KMS-11 (cell line): ENCODE results near the gene DMD.

Source experiments
- H2AFZ ChIP-seq: fragments of 200-600 bp; sonication (generic); 2 replicates; pipeline ENCODE4 v1.6.1; 2016; ENCODE audit warnings: antibody characterized with exemption, mixed run types, low read depth
- H3K27ac ChIP-seq: fragments of 200-600 bp; sonication (generic); 2 replicates; pipeline ENCODE4 v1.6.1; 2016; ENCODE audit warnings: mild to moderate bottlenecking, mixed run types
- H3K27me3 ChIP-seq: fragments of 200-600 bp; sonication (generic); 2 replicates; pipeline ENCODE4 v1.6.1; 2017; ENCODE audit warnings: mild to moderate bottlenecking, low read depth, mixed run types, moderate library complexity; ENCODE audit not compliant: insufficient read depth
- H3K36me3 ChIP-seq: fragments of 200-600 bp; sonication (generic); 2 replicates; pipeline ENCODE4 v1.6.1; 2017; ENCODE audit warnings: mild to moderate bottlenecking, mixed run types; ENCODE audit not compliant: insufficient read depth
- H3K4me1 ChIP-seq: fragments of 200-600 bp; sonication (generic); 2 replicates; pipeline ENCODE4 v1.6.1; 2016; ENCODE audit warnings: mild to moderate bottlenecking, low read depth, mixed run types; ENCODE audit not compliant: poor library complexity, severe bottlenecking
- H3K4me2 ChIP-seq: fragments of 200-600 bp; sonication (generic); 2 replicates; pipeline ENCODE4 v1.7.0; 2016; ENCODE audit warnings: mild to moderate bottlenecking, mixed run types
- H3K4me3 ChIP-seq: fragments of 200-600 bp; sonication (generic); IDR thresholded peaks from 2 replicates; pipeline ENCODE4 v1.6.1; 2017; ENCODE audit warnings: low read depth, low read length, mixed read lengths; ENCODE audit not compliant: insufficient read depth
- H3K79me2 ChIP-seq: fragments of 200-600 bp; sonication (generic); 2 replicates; pipeline ENCODE4 v1.6.1; 2016; ENCODE audit warnings: low read depth, mixed run types; ENCODE audit not compliant: insufficient read depth
- H3K9ac ChIP-seq: fragments of 200-600 bp; sonication (generic); 2 replicates; pipeline ENCODE4 v1.6.1; 2016; ENCODE audit warnings: mild to moderate bottlenecking, mixed run types
- H4K20me1 ChIP-seq: fragments of 200-600 bp; sonication (generic); 2 replicates; pipeline ENCODE4 v1.6.1; 2016; ENCODE audit warnings: mild to moderate bottlenecking, mixed run types; ENCODE audit not compliant: insufficient read depth
- TF ChIP-seq, protein P1 (sequence below): fragments of 200-600 bp; sonication (generic); conservative IDR thresholded peaks from 2 replicates; pipeline ENCODE4 v1.6.1; 2017; ENCODE audit warnings: low read depth, mild to moderate bottlenecking, antibody characterized with exemption, low read length, moderate library complexity, mixed read lengths

The DMD gene

DNA sequence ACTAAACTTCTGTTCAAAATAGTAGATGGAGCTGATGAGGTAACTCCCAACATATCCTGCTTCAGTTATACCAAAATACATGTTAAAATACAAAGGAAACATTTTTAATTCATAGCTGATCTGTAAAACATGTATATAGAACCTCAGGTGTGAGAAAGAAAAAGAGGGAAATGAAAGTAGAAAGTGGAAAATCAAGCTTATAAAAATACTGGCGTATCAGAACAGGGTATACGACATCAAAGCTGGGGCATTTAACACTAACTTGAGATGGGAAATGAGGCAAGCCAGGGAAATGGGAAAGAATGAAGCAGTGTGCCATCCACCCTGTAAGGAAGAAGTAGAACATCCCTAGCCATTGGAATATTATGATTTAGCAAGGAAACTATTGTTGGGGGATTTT is 767.5 kb downstream of the DMD start:
- H3K27ac ChIP-seq, result no peak overlapping the region
- H3K4me3 ChIP-seq, result no peak overlapping the region
- TF ChIP-seq, protein P1, sequence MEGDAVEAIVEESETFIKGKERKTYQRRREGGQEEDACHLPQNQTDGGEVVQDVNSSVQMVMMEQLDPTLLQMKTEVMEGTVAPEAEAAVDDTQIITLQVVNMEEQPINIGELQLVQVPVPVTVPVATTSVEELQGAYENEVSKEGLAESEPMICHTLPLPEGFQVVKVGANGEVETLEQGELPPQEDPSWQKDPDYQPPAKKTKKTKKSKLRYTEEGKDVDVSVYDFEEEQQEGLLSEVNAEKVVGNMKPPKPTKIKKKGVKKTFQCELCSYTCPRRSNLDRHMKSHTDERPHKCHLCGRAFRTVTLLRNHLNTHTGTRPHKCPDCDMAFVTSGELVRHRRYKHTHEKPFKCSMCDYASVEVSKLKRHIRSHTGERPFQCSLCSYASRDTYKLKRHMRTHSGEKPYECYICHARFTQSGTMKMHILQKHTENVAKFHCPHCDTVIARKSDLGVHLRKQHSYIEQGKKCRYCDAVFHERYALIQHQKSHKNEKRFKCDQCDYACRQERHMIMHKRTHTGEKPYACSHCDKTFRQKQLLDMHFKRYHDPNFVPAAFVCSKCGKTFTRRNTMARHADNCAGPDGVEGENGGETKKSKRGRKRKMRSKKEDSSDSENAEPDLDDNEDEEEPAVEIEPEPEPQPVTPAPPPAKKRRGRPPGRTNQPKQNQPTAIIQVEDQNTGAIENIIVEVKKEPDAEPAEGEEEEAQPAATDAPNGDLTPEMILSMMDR, result no peak
- no peak overlapping the region for H3K9ac ChIP-seq
- H3K27me3 ChIP-seq, result no peaks in the 10 kb centered on the region
- H3K36me3 ChIP-seq, result no peaks in the 10 kb centered on the region
- H3K4me2 ChIP-seq, result no peak overlapping the region
- H3K4me1 ChIP-seq, result peaks cover 19% of the 10 kb centered on the region
- H4K20me1 ChIP-seq, result no peaks in the 10 kb centered on the region
- no peaks in the 10 kb centered on the region for H3K79me2 ChIP-seq
- H2AFZ ChIP-seq, result no peak overlapping the region

DNA sequence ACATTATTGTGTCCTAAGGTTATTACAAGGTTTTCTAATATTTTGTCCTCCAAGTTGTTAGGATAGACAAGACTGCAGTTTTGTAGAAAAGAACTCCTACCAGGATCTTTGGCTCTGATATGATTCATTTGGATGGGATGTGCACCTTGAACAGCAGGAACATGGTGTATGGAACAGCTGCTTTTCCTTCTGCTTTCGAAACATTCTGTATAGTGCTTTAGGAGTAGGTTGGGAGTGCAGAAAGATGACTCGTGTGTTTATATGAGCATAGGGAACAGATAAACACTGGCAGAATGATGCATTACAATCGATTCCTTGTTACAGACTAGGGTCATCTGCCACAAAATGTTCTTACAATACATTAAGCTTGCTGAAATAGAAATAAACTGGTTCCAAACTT is 790.1 kb downstream of the DMD start:
- no peak overlapping the region for H2AFZ ChIP-seq
- no peak overlapping the region for H3K27ac ChIP-seq
- H3K36me3 ChIP-seq, result no peaks in the 10 kb centered on the region
- no peaks in the 10 kb centered on the region for H4K20me1 ChIP-seq
- TF ChIP-seq, protein P1, result no peak
- no peak overlapping the region for H3K4me2 ChIP-seq
- H3K27me3 ChIP-seq, result no peaks in the 10 kb centered on the region
- no peak overlapping the region for H3K9ac ChIP-seq
- H3K79me2 ChIP-seq, result no peaks in the 10 kb centered on the region
- H3K4me1 ChIP-seq, result no peaks in the 10 kb centered on the region
- no peak overlapping the region for H3K4me3 ChIP-seq

DNA sequence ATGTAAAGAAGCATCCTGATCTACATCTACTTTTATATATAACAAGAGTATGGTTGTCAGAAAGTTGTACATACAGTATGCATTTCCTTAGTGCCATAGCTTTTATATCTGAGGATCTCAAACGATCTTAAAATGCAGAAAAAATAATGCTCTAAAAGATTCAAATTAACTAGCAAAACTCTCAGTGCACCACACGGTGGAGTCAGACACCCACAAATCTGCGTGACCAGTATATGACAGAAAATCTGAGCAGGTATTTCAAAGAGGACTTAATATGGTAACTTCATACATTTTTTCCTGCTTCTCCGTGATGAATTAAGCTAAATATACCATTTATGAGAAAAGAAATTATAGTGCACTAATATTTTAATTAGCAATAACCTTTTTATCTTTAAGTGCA is 803.0 kb downstream of the DMD start:
- Histone ChIP-seq H3K27ac (no peak overlapping the region), H3K4me1 (no peaks in the 10 kb centered on the region), H2AFZ (no peak overlapping the region), H3K36me3 (no peaks in the 10 kb centered on the region), H3K27me3 (no peaks in the 10 kb centered on the region), H3K79me2 (no peaks in the 10 kb centered on the region), H3K9ac (no peak overlapping the region), H3K4me3 (no peak overlapping the region), H4K20me1 (no peaks in the 10 kb centered on the region), H3K4me2 (no peak overlapping the region)
- TF ChIP-seq, protein P1, result peak; percentile 46; the same call in 1 of the 2 replicates

DNA sequence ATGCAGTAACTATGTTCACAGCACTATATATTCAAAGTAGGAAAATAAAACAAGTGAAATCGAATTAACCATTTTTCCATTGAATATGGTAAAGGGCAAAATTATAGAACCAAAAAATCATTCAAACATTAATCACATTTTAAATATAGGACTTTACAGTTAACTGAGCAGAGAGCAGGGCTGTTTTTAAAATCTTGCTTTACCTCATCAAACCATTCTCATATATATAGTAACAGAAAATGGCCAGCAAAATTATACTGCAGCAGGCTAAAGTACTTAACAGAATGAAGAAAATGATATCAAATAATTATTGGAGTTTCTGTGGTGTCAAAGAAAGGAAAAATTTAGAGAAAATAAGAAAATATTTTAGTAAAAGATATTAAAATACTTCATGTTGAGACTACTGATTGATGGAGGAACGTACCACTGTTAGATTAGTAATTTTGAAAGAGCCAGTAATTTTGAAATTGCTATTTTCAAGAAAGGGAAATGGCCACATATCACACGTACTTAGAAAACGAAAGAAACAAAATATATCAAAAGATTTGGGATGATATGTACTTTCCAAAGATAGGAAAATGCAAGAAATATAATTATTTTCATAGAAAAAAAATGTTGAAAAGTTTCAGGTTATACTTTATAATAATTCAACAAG is 813.7 kb downstream of the DMD start:
- Histone ChIP-seq H3K79me2 (no peaks in the 10 kb centered on the region), H3K27ac (no peak overlapping the region), H3K4me2 (no peak overlapping the region), H3K4me3 (no peak overlapping the region), H4K20me1 (no peaks in the 10 kb centered on the region), H2AFZ (no peak overlapping the region), H3K4me1 (no peaks in the 10 kb centered on the region), H3K36me3 (no peaks in the 10 kb centered on the region), H3K27me3 (no peaks in the 10 kb centered on the region), H3K9ac (no peak overlapping the region)
- TF ChIP-seq, protein P1, result no peak
